HG02973 (cell line): ENCODE data around the gene OXTR.
A peak's percentile ranks its signal among the peaks of the same experiment; 100 is the strongest.

Source experiments
- ATAC-seq: cut with Tn5 transposase; IDR thresholded peaks from one replicate; pipeline ENCODE4 v1.9.1; 2021; ENCODE audit warnings: moderate library complexity; ENCODE audit not compliant: unreplicated experiment

The OXTR gene

GRCh38 chr3:8769088-8769822 is at the start of gene OXTR:
Gene OXTR, minus strand, starts transcription at chr3:8769613. Its CDS starts 1,426 bp downstream, at chr3:8768187.
- peak; percentile 75 for ATAC-seq

- no peak for ATAC-seq
Observed at GRCh38 chr3:8817486-8817885, 48.1 kb upstream of the OXTR start.

DNA sequence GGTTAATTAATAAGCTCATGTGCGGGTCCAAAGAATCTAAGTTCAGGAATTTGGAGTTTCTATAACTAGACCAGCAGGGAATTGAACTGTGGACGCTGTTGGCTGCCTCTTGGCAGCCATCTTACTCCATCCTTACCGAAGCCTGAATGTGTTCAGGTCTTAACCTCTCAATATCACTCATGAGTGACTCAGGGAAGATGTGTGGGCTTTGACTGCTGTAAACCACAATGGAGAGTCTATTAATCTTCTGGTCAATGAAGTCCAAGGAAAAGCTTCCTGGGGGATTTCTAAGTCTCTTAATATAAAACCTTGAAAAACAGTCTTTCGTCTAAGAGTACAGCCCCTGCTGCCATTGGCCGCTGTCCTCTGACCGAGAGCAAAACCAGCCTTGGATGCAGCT is 46.7 kb upstream of the OXTR start:
- ATAC-seq = no peak

DNA sequence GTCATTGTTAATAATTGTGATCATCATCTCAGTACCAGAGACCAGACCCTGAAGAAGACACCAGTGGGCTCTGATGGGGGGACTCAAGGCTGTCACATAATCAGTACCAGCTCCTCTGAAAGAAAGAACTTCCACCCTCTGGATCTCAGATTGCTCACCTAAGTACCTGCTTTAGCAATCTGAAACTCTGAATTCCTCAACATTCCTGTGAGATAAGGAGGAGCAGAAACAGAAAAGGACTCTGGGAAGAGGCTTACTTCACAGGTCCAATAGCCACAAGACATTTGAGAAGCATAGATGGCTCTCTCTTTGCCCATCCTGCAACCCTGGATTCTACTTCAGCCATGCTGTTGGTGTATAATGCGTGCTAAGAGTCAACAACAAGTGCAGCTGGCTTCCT is 44.0 kb upstream of the OXTR start:
- no peak for ATAC-seq

DNA sequence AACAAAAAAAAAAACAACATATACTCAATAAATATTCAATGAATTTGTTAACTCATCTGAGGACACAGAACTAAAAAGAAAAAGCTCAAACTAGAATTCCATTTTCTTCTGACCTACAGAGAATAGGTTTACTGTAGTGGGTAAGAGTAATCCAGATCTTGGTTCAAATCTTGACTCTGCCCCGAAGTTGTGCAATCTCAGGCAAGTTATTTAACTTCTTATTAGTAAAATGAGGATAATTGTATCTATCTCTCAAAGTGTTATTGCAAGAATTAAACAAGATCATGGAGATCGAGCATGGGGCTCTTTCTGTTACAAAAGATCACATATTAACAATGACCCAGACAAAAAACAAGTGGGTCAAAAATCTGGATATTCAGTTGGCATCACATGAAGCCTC is 41.1 kb upstream of the OXTR start:
- ATAC-seq = no peak

DNA sequence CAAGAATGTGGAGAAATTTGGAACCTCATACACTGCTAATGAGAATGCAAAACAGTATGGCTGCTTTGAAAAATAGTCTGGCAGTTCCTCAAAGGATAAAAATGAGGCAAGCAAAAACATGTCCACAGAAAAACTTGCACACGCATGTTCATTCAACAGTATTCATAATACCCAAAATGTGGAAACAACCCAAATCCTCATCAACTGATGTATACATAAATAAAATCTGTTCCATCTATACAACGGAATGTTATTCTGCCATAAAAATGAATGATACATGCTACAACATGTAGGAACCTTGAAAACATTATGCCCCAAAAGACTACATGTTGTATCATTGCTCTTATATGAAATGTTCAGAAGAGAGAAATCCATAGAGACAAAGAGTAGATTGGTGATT is 36.4 kb upstream of the OXTR start:
- ATAC-seq = no peak

GRCh38 chr3:8802256-8802655 is 32.8 kb upstream of the OXTR start:
- no peak for ATAC-seq

- ATAC-seq = no peak
Observed at GRCh38 chr3:8800016-8800415, 30.6 kb upstream of the OXTR start.

DNA sequence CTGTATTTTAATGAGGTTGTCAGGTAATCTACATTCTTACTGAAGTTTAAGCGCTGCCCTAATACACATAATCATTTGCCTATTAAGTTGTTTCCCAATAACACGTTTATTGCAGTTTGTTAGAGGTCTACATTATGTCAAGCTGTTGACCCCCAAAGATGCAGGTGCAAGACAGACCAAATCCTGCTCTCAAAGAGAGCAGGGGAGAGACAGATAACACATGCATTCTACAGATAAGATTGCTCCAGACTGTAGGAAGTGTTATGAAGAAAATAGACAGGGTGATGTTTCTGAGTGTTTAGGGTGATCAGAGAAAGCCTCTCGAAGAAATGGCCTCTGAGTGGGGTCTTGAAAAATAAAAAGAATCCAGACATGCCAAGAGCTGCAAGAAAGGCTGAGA is 24.8 kb upstream of the OXTR start:
- ATAC-seq = no peak

- ATAC-seq = no peak
Observed at GRCh38 chr3:8793242-8793641, 23.8 kb upstream of the OXTR start.

DNA sequence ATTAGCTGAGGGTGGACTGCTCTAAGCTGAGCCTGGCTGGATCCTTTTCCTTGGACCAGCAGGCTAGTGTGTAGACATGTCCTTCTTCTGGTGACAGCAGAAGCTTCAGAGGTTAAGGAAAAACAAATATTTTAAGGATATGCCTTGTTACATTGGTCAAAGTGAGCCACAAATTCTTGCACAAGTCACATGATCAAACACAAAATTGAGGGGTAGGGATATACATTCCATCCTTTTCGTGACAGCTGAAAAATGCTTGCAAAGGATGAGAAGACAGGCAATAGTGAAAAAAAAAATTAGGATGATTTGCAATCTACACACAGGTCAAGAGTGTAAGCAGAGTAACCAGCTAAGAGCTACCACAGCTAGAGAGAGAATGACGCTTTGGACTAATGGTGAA is 21.1 kb upstream of the OXTR start:
- no peak for ATAC-seq

DNA sequence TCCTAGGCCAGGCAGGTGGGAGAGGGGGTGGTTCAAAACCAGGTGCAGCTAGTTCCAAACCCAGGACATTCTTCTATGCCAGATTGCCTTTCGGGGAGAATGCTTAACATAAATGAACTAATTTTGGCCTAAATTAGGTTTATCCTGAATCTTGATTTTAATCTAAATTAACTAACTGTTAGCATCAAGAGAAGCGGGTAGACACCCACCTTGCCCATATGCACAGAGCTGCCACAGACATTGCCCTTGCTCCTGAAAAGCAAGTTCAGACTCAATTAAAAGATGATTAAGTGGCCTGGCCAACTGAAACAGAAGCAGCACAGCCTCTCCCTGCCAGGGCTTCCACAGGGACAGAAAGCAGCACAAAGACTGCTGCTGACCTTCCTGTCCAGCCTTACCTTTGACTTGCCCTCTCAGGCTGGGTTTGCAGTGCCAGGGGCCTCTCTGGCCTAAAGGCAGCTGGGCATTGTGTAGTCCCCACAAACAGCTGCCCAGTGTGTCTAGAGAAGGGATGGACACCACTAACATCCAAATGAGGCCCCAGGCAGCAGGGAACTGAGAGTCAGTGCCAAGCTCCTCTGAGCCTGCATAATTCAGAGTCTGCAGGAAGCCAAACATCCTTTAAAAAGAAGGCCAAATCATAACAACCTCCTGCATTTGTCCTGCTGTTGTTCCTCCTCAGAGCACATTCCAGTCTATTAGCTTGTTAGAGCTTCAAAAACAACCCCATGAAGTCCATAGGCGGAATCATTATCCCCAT is 15.4 kb upstream of the OXTR start:
- ATAC-seq = no peak

DNA sequence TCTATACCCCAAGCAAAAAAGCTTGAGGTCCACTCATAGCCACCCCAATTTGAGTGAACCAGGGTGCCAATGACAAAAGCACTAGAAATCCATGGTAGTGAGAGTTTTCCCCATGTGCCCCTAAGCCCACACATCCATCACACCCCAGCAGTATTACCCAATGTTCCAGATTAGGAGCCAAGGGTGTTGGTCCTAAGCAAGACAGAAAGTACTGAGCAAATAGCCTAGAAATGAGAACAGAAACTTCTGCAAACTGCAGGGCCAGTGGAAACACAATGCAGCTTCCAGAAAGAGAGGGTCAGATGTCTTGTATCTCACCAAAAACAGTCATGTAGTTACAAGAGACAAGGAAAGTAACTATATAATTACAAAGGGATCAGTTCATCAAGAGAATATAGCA is 10.9 kb upstream of the OXTR start:
- ATAC-seq = no peak

GRCh38 chr3:8778475-8778874 is 9.1 kb upstream of the OXTR start:
- no peak for ATAC-seq

- no peak for ATAC-seq
Observed at GRCh38 chr3:8777978-8778267, 8.5 kb upstream of the OXTR start.

GRCh38 chr3:8777201-8777977 is 8.0 kb upstream of the OXTR start:
- ATAC-seq = no peak

DNA sequence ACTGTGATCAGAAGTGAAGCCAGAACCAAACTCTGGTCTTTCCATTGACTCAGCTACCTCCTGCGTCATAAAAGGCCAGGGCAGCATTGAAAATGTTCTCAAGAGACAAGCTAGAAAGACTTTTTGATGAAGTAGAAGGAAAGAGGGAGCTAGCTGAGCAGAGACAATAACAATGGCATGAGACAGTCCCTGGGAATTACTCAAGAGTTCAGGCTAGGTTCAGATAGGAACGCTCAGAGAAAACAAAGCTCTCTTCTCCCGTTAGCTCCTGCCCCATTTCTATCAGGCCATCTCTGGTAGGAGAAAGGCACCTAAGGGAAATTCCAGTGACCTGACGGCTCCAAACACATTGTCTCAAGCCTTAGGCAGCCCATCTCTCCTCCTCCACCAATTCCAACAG is 7.0 kb upstream of the OXTR start:
- ATAC-seq = no peak

DNA sequence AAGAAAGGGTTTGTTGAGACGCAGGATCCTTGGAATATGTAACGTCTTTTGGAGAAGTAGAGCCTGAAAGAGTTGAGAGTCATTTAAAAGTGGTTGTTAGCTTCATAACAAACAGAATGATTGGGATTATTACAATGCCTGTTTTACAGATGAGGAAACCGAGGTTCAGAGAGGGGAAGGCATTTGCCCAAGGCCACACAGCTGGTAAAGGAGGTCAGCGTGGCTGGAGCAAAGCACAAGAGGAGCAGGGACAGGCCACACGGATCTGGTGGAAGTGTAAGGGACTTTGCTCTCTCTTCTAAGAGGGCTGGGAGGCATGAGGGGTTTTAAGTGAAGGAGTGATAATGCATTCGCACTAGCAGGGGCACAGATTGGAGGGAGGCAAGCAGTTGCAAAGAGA is 6.2 kb upstream of the OXTR start:
- no peak for ATAC-seq

- ATAC-seq = no peak
Observed at GRCh38 chr3:8775181-8775580, 5.8 kb upstream of the OXTR start.

- no peak for ATAC-seq
Observed at GRCh38 chr3:8773941-8774542, 4.6 kb upstream of the OXTR start.

DNA sequence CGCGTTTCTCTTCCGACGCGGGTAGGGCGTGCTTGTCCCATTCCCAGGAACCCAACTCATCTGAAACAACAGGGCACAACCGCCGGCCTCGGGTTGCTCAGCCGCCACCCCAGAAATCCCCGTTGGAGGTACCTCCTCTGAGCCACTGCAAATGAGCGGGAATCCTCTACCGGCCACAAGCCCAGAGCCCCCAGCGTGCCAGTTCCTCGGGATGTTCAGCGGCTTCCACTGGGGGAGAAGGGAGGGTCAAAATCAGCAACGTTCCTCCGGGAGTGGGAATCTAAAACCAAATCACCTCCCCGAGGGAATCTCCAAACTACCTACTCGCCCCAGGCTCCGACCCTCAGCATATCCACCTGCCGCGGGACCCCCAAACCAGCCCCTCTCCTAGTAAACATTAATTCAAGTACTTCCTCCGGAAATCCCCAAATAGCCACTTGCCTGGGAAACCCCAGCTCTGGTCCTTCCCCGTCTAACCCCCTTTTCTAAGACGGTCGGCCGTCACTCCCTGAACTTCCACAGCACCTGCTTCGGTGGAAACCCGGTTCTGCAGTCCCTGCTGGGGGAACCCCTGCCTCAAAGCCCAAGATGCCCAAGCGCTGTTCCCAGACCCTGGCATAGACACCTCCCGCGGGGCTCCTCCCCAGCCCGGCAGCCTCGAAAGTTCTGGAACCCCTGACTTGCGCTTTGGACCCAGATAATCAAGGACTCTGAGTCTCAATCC is 887 bp downstream of the OXTR start:
- ATAC-seq = peak; percentile 25
